Amygdala (tissue), 56 donors: ENCODE results near the gene MKLN1.
"Not testable (repeated sequence)": the region's sequence is repeated elsewhere in the genome, so short reads cannot be mapped to it uniquely, and the experiment has no call there.

Experiments
- DNase-seq, 56 donors: peaks; one replicate each; lab custom pipeline; 2025; lab: John Stamatoyannopoulos, UW

Gene MKLN1

DNA sequence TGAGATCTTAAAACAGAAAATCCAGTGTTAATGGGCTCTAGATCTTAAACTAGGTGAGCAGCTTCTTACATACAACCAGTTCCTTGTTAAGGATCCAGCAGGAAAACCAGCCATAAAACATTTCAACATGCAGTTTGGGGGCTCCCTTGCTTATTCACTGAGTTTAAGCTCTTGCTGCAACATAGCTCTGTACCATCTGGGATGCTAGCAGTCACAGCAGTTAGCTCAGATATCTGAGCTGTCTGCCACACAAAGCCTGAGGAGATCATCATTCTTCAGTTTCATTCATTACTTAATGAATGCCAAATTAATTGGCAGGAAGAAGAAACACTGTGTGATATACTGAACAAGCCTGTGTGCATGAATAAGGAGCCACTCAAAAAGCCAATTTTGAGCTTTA, 165.9 kb downstream of the MKLN1 start:
- DNase-seq: peak in 1 of 56 donors; percentile 15

GRCh38 chr7:131494182-131494581, 166.5 kb downstream of the MKLN1 start:
- DNase-seq: no peak

- DNase-seq: no peak
Observed at GRCh38 chr7:131495669-131496498, 168.2 kb downstream of the MKLN1 start.

DNA sequence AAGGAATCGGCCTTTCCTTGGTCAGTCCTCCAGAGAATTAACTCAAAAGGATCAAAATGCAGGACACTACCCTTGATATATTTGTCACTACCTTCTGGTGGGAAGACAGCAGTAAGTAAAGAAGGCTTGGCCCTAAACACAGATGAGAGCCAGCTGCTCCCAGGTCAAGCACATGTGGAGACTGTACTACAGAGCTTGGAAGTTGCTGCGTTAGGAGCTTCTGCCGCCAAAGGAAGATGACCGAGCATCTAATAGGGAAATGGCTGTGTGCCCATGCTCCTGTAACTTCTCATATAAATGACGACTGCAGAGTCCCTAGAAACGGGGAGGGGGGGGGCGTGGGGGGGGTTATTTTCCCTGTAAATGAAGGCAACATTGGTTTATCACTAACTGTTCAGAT, 169.8 kb downstream of the MKLN1 start:
- DNase-seq: no peak

DNA sequence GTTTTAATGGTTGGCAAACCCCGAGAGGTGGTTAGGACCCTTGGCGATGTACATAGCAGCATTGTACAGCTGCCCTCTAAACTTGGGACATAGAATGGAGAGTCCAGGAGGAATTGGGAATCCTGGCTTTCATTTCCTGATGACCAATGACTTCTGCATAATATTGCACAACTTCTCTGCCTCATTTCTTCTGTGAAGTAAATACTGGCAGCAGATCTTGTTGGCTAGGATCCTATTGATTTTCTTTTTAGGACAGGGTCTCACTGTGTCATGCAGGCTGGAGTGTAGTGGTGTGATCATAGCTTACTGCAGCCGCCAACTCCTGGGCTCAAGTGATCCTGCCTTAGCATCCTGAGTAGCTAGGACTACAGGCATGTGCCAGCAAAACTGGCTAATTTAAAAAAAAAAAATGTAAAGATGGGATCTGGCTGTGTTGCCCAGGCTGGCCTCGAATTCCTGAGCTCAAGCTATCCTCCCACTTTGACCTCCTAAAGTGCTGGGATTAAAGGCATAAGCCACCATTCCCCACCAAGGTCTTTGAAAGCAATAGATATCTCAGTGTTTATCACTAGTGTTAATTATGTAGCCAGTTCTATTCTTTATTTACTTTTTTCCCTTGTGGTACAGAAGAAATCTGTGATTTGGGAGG, 170.7 kb downstream of the MKLN1 start:
- no peak for DNase-seq

DNA sequence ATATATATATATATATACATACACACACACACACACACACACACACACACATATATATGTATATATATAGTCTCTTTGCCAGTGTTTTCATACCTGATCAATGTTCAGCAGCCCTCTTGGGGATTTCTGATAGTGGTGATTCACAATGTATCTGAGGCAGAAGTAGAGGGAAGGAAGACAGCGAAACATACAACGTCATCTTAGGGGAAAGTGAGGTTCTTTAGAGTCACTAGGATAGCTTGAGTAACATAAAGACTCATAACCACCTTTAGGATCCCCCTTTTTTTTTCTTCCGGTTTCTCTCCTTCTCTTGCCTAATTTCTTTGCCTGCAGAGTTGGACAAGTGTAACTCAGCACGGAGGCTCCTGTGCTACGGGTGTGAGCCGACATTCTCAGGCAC, 172.1 kb downstream of the MKLN1 start:
- no peak for DNase-seq

- DNase-seq: no peak
Observed at GRCh38 chr7:131500357-131500756, 172.7 kb downstream of the MKLN1 start.

- no peak for DNase-seq
Observed at GRCh38 chr7:131501422-131501821, 173.7 kb downstream of the MKLN1 start.

GRCh38 chr7:131501930-131502685, 174.4 kb downstream of the MKLN1 start:
- no peak for DNase-seq

DNA sequence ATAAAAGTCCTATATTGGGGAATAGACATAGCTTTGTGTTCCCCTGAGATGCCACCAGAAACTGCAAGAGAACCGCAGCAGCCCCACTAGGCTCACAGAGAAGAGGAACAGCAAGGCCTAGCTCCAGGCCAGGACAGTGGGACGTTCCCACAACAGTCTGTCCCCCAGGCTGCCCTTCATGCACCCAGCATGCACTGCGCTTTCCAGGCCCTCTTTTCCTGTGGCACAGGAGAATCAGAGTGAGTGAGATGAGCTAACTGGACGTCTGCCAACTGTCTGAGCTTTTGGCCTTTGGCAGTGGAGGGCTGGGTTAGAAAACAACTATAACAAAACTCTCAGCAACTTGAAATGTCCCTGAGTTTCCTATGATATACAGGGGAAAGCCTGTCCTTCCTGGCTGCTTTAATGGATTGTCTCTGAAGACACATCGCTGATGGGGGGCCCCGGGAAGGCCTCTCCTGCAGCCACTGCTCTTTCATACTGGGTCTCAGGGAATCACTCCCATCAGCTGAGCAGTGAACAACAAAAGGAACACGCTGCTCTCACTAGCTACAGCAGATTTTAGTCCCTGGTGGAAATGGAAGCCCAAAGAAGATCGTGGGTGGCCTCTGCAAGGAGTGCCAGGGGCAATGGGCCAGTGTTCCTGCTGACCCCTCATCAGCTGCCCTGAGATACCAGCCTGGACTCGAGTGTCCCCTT, 175.3 kb downstream of the MKLN1 start:
- DNase-seq: peak in 6 of 56 donors; percentile 20 to 71 (median 28)

- DNase-seq: no peak
Observed at GRCh38 chr7:131503639-131504038, 176.0 kb downstream of the MKLN1 start.

DNA sequence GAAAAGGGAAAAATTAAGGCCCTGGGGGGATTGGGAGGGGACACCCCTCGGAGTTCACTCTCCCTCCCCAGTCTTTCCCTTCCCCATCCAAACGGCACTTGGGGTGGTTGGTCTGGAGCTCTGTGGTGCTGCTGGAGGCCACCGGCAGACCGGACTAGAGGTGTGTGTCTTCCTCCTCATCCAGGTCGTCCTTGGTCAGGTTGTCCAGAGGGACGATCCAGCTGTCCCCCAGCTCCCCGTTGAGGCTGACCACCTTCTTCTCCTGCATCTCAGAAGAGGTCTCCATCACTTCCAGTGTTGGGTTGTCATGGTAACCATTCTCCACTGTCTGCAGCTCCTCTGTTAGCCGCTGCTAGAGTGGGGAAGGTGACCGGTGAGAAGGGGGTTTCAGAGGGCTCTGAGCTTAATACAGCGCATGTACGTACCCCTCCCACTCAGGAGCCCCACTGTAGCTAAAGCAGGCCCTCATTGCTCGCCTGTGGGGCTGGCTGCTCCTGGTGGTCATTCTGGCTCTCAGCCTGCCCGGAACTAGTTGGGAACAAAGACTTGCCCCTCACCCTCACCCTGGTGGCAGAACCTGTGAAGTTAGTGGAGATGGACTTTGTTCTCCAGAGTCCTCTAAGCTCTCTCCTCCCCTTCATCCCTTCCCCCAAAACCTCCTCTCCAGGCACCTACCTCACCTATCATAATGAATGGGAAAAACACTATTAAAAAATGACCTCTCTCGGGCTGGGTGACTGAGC, 176.7 kb downstream of the MKLN1 start:
- no peak for DNase-seq

- not testable (repeated sequence) for DNase-seq
Observed at GRCh38 chr7:131505037-131505620, 177.5 kb downstream of the MKLN1 start.

DNA sequence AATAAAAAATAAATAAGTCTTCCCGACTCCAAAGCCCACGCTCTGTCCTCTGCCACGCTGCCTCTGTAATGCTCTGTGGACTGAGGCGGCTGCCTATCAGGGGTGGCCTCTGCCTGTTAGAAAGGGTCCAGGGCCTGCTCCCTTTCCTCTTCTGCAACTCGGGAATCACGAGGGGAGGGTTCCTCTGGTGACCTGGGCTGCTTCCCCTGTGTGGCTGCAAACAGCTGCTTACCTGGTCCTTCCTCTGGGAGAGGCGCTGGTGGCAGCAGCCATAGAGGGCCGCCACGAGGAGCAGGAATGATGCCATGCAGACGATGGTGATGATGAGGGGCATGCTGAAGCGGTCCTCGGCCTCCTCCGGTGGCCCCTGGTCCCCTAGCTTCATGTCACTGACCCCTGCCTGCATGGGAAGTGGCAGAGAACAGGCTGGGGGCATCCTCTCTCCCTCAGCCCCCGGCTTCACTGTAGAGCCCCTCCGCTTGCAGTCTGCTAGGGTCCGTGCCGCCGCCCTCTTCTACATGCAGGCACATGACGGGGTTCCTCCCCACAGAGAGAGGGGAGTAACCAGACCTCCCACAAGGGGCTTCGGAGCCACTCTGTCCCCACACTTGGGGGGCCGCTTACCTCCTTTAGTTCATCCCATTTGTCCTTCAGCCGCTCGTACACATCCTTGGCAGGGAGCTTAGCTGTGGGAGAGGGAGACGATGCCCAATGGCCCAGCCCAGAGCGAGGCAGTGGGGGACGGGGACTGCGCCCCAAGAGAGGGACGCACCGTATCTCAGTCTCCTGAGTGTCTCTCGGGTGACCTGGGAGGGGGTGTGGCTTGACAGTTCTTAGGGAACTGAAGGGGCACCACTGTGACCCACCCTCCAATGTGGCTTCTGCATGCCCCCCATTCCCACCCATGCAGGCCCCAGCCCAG, 178.2 kb downstream of the MKLN1 start:
- no peak for DNase-seq

DNA sequence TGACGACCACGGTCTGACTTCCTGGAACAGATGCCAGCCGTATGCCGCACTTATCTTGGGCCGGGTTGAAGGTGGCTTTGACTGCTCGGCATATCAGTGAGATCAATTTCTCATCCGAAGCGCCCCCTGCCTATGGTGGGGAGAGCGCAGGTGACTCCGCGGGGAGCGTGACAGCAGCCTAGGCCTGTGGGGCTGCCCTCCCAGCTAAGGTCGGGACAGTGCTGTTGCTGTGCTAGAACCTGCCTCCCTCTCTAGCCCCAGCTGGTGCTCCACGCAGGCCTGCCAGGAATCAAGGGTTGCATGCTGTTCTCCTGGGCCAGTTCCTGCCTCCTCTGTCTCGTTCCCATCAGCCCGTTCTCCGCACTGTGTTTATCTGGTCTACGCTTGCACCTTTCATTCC, 178.9 kb downstream of the MKLN1 start:
- no peak for DNase-seq

DNA sequence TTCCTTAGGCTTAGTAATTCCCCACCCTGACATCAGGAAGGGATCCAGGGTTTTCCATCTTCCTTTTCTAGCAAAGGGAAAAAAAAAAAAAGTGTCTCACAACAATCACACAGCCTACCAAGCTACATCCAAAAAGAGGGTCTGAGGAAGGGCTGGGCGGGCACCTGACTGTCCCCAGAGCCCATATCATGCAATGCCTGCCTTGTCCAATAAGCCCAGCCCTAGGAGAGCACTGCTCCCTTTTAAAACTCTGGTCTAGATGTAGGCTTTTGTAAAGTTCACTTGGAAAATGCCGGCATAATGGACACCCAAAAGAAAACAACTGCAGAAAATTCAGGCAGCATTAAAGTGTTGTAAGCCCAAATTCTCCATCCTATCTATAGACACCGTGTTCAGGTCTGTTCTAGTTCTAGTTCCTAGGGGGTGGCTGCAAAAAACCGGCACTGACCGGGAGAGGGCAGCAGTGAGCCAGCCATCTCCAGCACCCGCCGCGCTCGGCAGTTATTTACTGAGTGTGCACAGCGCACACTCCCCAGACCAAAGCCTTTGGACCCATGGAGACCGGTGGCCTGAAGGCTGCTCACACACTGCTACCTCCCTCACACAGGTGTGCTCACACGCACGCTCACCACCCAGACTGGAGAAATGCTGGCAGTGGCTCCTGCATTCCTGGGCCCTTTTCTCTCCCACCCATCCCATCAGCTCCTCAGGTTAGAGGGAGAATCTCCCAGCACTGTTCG, 180.1 kb downstream of the MKLN1 start:
- peak in 52 of 56 donors; percentile 9 to 93 (median 64) for DNase-seq

DNA sequence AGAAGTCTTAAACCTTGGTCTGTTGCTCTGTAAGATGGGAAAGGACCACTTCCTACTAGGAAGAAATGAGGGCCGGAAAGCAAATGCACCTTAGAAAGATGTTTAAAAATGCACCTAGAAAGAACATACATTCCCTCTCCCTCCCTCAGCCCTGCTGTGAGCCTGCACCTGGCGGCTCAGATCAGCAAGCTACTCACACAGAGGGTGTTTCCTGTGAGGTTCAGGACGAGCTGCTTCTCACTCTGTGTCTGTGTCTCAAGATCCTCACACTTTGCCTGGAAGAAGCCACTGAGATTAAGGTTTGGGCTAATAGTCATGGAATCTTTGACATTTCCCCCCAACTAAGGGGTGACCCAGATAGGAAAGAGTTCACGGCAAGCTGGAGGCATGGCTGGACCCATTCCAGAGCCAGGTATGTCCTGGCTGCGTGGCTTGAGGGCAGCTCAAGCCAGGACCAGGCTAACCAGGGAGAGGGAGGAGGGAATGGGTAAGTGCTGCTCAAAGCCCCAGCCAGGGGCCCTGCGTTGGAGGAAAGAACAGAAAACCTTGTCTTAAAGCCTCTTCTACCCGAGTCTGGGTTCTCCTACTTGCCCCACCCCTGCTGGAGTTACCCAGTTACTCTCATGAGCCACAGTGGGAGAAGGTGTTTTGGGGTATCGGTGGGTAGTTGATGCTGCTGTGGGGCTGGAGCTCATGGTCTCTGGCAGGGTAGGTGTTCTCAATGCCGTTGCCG, 181.2 kb downstream of the MKLN1 start:
- no peak for DNase-seq
